H9 (cell line): ENCODE data around the gene KRT13. TPM values are rescaled to one million over a fixed set of nuclear protein-coding genes. Genes with fewer than 3 reads are reported as not detected.

Experiments used
- DNase-seq: peaks from one replicate; pipeline ENCODE4 v3.0.0-alpha.2; 2017
- H2AFZ ChIP-seq: one replicate; pipeline ENCODE4 v1.6.1; 2013; ENCODE audit warnings: mild to moderate bottlenecking, low read length, control low read depth, moderate library complexity
- H2AK5ac ChIP-seq: 2 replicates; pipeline ENCODE4 v1.6.1; 2013; ENCODE audit warnings: low read length, control low read depth, mixed read lengths; ENCODE audit not compliant: insufficient read length
- H2BK120ac ChIP-seq: one replicate; pipeline ENCODE4 v1.6.1; 2013; ENCODE audit warnings: low read depth, mild to moderate bottlenecking, low read length, control low read depth, inconsistent platforms; ENCODE audit not compliant: poor library complexity, severe bottlenecking
- H2BK12ac ChIP-seq: 2 replicates; pipeline ENCODE4 v1.6.1; 2013; ENCODE audit warnings: low read length, control low read depth, mixed read lengths, low read depth; ENCODE audit not compliant: insufficient read length
- H2BK15ac ChIP-seq: 2 replicates; pipeline ENCODE4 v1.6.1; 2013; ENCODE audit warnings: low read depth, low read length, control low read depth
- H2BK20ac ChIP-seq: one replicate; pipeline ENCODE4 v1.6.1; 2013; ENCODE audit warnings: low read depth, mild to moderate bottlenecking, low read length, control low read depth, inconsistent platforms; ENCODE audit not compliant: poor library complexity, severe bottlenecking
- H2BK5ac ChIP-seq: 2 replicates; pipeline ENCODE4 v1.6.1; 2013; ENCODE audit warnings: low read length, control low read depth, mixed read lengths; ENCODE audit not compliant: insufficient read length
- H3K14ac ChIP-seq: 2 replicates; pipeline ENCODE4 v1.6.1; 2013; ENCODE audit warnings: low read length, control low read depth; ENCODE audit not compliant: insufficient read depth
- H3K18ac ChIP-seq: 2 replicates; pipeline ENCODE4 v1.6.1; 2013; ENCODE audit warnings: low read depth, mild to moderate bottlenecking, mixed read lengths, low read length, control low read depth; ENCODE audit not compliant: insufficient read length
- H3K23ac ChIP-seq: 2 replicates; pipeline ENCODE4 v1.6.1; 2013; ENCODE audit warnings: low read length, control low read depth, mixed read lengths, low read depth; ENCODE audit not compliant: insufficient read length
- H3K23me2 ChIP-seq: 2 replicates; pipeline ENCODE4 v1.6.1; 2013; ENCODE audit warnings: low read depth, mild to moderate bottlenecking, mixed read lengths, low read length, control low read depth; ENCODE audit not compliant: insufficient read length, poor library complexity, severe bottlenecking
- H3K27ac ChIP-seq: 2 replicates; pipeline ENCODE4 v1.5.1; 2013; ENCODE audit warnings: low read length, control low read depth, mixed read lengths, low read depth; ENCODE audit not compliant: insufficient read length
- H3K27me3 ChIP-seq: 2 replicates; pipeline ENCODE4 v1.6.1; 2013; ENCODE audit warnings: low read length, control low read depth, inconsistent platforms; ENCODE audit not compliant: insufficient read depth
- H3K4ac ChIP-seq: 2 replicates; pipeline ENCODE4 v1.6.1; 2013; ENCODE audit warnings: low read depth, mild to moderate bottlenecking, control low read depth, inconsistent platforms, low read length, moderate library complexity
- H3K4me1 ChIP-seq: 2 replicates; pipeline ENCODE4 v1.6.1; 2013; ENCODE audit warnings: low read length, control low read depth, inconsistent platforms; ENCODE audit not compliant: insufficient read depth
- H3K4me2 ChIP-seq: 2 replicates; pipeline ENCODE4 v1.6.1; 2013; ENCODE audit warnings: low read length, control low read depth, mixed read lengths; ENCODE audit not compliant: insufficient read length, insufficient read depth
- H3K56ac ChIP-seq: 2 replicates; pipeline ENCODE4 v1.6.1; 2013; ENCODE audit warnings: low read depth, mild to moderate bottlenecking, mixed read lengths, low read length, control low read depth; ENCODE audit not compliant: insufficient read length
- H3K79me1 ChIP-seq: 2 replicates; pipeline ENCODE4 v1.6.1; 2013; ENCODE audit warnings: low read depth, mild to moderate bottlenecking, moderate library complexity, low read length, control low read depth, inconsistent platforms; ENCODE audit not compliant: insufficient read depth, poor library complexity, severe bottlenecking
- H3K79me2 ChIP-seq: 2 replicates; pipeline ENCODE4 v1.6.1; 2013; ENCODE audit warnings: low read length, control low read depth, inconsistent platforms; ENCODE audit not compliant: insufficient read depth
- H3K9ac ChIP-seq: 2 replicates; pipeline ENCODE4 v1.6.1; 2013; ENCODE audit warnings: low read length, control low read depth, mixed read lengths; ENCODE audit not compliant: insufficient read length; ENCODE audit errors: extremely low read depth
- H3K9me3 ChIP-seq: one replicate; pipeline ENCODE4 v1.6.1; 2013; ENCODE audit warnings: low read depth, low read length, inconsistent platforms; ENCODE audit not compliant: control insufficient read depth
- H3T11ph ChIP-seq: one replicate; pipeline ENCODE4 v1.6.1; 2013; ENCODE audit warnings: mild to moderate bottlenecking, low read length, control low read depth, inconsistent platforms
- H4K20me1 ChIP-seq: one replicate; pipeline ENCODE4 v1.6.1; 2013; ENCODE audit not compliant: control insufficient read depth, insufficient read length, insufficient read depth
- H4K5ac ChIP-seq: 2 replicates; pipeline ENCODE4 v1.6.1; 2013; ENCODE audit warnings: low read depth, mild to moderate bottlenecking, mixed read lengths, low read length, control low read depth; ENCODE audit not compliant: insufficient read length
- H4K8ac ChIP-seq: replicated peaks from 2 replicates; pipeline ENCODE4 v1.6.1; 2013; ENCODE audit warnings: low read length, control low read depth, mixed read lengths, low read depth; ENCODE audit not compliant: insufficient read length
- H4K91ac ChIP-seq: 2 replicates; pipeline ENCODE4 v1.6.1; 2013; ENCODE audit warnings: low read depth, mild to moderate bottlenecking, moderate library complexity, mixed read lengths, low read length, control low read depth; ENCODE audit not compliant: insufficient read length
- H3K27ac Mint-ChIP-seq, 3 experiments: 2 replicates in 2 of 3; 3 replicates in 1 of 3; pipeline ENCODE4 v1.8.0; 2020 to 2021; ENCODE audit warnings: mixed read lengths in 3 of 3, mild to moderate bottlenecking in 1 of 3, moderate library complexity in 1 of 3
- H3K27me3 Mint-ChIP-seq: 2 replicates; pipeline ENCODE4 v1.8.0; 2021; ENCODE audit warnings: low read depth, mild to moderate bottlenecking, moderate library complexity, mixed read lengths
- H3K36me3 Mint-ChIP-seq, 3 experiments: 2 replicates in 2 of 3; 3 replicates in 1 of 3; pipeline ENCODE4 v1.8.0; 2020 to 2021; ENCODE audit warnings: low read depth in 3 of 3, mixed read lengths in 3 of 3; ENCODE audit not compliant: insufficient read depth in 1 of 3
- H3K4me1 Mint-ChIP-seq, 2 experiments: 2 replicates each; pipeline ENCODE4 v1.8.0; 2020; ENCODE audit warnings: mixed read lengths in 2 of 2
- H3K4me3 Mint-ChIP-seq, 2 experiments: 2 replicates in 1 of 2; 3 replicates in 1 of 2; pipeline ENCODE4 v1.8.0; 2020 to 2021; ENCODE audit warnings: mild to moderate bottlenecking in 2 of 2, mixed read lengths in 2 of 2, moderate library complexity in 1 of 2
- H3K9me3 Mint-ChIP-seq, 2 experiments: 2 replicates in 1 of 2; 3 replicates in 1 of 2; pipeline ENCODE4 v1.8.0; 2020; ENCODE audit warnings: mild to moderate bottlenecking in 2 of 2, mixed read lengths in 2 of 2, moderate library complexity in 1 of 2
- CTCF ChIP-seq: fragments of 200-600 bp; sonication (generic); conservative IDR thresholded peaks from 3 replicates; pipeline ENCODE4 v1.8.0; 2021; ENCODE audit warnings: antibody characterized with exemption, mild to moderate bottlenecking
- WGBS: extraction: QIAGEN DNeasy Blood & Tissue Kit; methylation state at CpG from one replicate; pipeline ENCODE4 v1.1.7; 2013; ENCODE audit warnings: missing lambda C conversion rate, low lambda C conversion rate, mixed read lengths; ENCODE audit not compliant: insufficient read length; ENCODE audit errors: extremely low coverage; 5-methylcytosine and 5-hydroxymethylcytosine counted together
- total RNA-seq: library from RNA; stranded (reverse); gene quantifications from 2 replicates; pipeline ENCODE4 v1.2.1, GENCODE V29; 2021

KRT13 gene
- total RNA-seq, 1 experiment from 2014 or later: not detected

GRCh38 chr17:41478237-41478636 is 27.2 kb downstream of the KRT13 start:
- Histone ChIP-seq H3K4ac (no peak overlapping the region), H2BK5ac (no peak overlapping the region), H2BK20ac (no peak overlapping the region), H3K9ac (no peak overlapping the region), H4K20me1 (no peaks in the 10 kb centered on the region), H4K91ac (no peak overlapping the region), H4K8ac (no peak overlapping the region), H2AK5ac (no peak overlapping the region), H2BK15ac (no peak overlapping the region), H4K5ac (no peak overlapping the region), H3K9me3 (no peaks in the 10 kb centered on the region), H3K23me2 (no peaks in the 10 kb centered on the region), H3K23ac (no peak overlapping the region), H2BK12ac (no peak overlapping the region), H3K4me2 (no peak overlapping the region), H2BK120ac (no peak overlapping the region), H3K27ac (no peak overlapping the region), H3T11ph (no peak overlapping the region), H2AFZ (no peak overlapping the region), H3K14ac (no peak overlapping the region), H3K27me3 (no peaks in the 10 kb centered on the region), H3K4me1 (no peaks in the 10 kb centered on the region), H3K79me2 (no peaks in the 10 kb centered on the region), H3K18ac (no peak overlapping the region), H3K79me1 (no peaks in the 10 kb centered on the region), H3K56ac (no peak overlapping the region)
- Mint-ChIP-seq H3K27me3 (peaks cover 2% of the 10 kb centered on the region), H3K27ac (no peak overlapping the region), H3K36me3 (no peaks in the 10 kb centered on the region), H3K4me1 (peaks cover 0 to under 1% of the 10 kb centered on the region in 2 experiments; a peak in 1 of 4 replicates), H3K9me3 (no peaks in the 10 kb centered on the region), H3K4me3 (no peak overlapping the region)
- WGBS: no CpG with 5 or more reads among the region's 8 CpGs
- DNase-seq: no peak
- TF ChIP-seq CTCF: no peak
